GM11168 (cell line): ENCODE results near the gene PEAK1.
"Not testable (repeated sequence)": the region's sequence is repeated elsewhere in the genome, so short reads cannot be mapped to it uniquely, and the experiment has no call there.

Source experiments
- in situ Hi-C: fragments of 300-500 bp; cut with MboI; formaldehyde crosslinking; loops from one replicate; pipeline ENCODE4 v1.12.0; 2022; ENCODE audit warnings: low sequenced_read_pairs; ENCODE audit not compliant: unreplicated experiment

PEAK1 gene

GRCh38 chr15:77409259-77410156 lies 10.4 kb downstream of the PEAK1 start:
- in situ Hi-C loops = no loop called here

- in situ Hi-C loops = no loop called here
These were observed 13.1 kb downstream of the PEAK1 start for GRCh38 chr15:77406846-77407245.

GRCh38 chr15:77406173-77406759 lies 13.6 kb downstream of the PEAK1 start:
- in situ Hi-C loops = not testable (repeated sequence)

- in situ Hi-C loops = no loop called here
These were observed 17.0 kb downstream of the PEAK1 start for GRCh38 chr15:77402740-77403379.

- in situ Hi-C loops = no loop called here
These were observed 19.6 kb downstream of the PEAK1 start for GRCh38 chr15:77400258-77400657.

GRCh38 chr15:77398927-77399326 lies 21.0 kb downstream of the PEAK1 start:
- in situ Hi-C loops = no loop called here

- in situ Hi-C loops = no loop called here
These were observed 23.2 kb downstream of the PEAK1 start for GRCh38 chr15:77396692-77397091.

GRCh38 chr15:77395013-77395774 lies 24.7 kb downstream of the PEAK1 start:
- in situ Hi-C loops = no loop called here

GRCh38 chr15:77393471-77393840 lies 26.4 kb downstream of the PEAK1 start:
- in situ Hi-C loops = no loop called here

- in situ Hi-C loops = no loop called here
These were observed 27.0 kb downstream of the PEAK1 start for GRCh38 chr15:77392762-77393470.

GRCh38 chr15:77391372-77391951 lies 28.4 kb downstream of the PEAK1 start:
- in situ Hi-C loops = no loop called here

GRCh38 chr15:77387365-77388105 lies 32.4 kb downstream of the PEAK1 start:
- in situ Hi-C loops = no loop called here

GRCh38 chr15:77386626-77387025 lies 33.3 kb downstream of the PEAK1 start:
- in situ Hi-C loops = no loop called here

GRCh38 chr15:77384589-77385359 lies 35.1 kb downstream of the PEAK1 start:
- in situ Hi-C loops = no loop called here

- in situ Hi-C loops = no loop called here
These were observed 35.8 kb downstream of the PEAK1 start for GRCh38 chr15:77384086-77384485.

GRCh38 chr15:77380033-77380432 lies 39.9 kb downstream of the PEAK1 start:
- in situ Hi-C loops = no loop called here

- in situ Hi-C loops = no loop called here
These were observed 43.1 kb downstream of the PEAK1 start for GRCh38 chr15:77376770-77377169.

GRCh38 chr15:77375133-77375532 lies 44.8 kb downstream of the PEAK1 start:
- in situ Hi-C loops = no loop called here
